ENCODE data around the gene HASPIN. TPM values are rescaled to one million over a fixed set of nuclear protein-coding genes. Genes with fewer than 3 reads are reported as not detected.

HASPIN gene
- total RNA-seq, 2 donors from 2014 or later = 1.0 to 3.9 TPM

DNA sequence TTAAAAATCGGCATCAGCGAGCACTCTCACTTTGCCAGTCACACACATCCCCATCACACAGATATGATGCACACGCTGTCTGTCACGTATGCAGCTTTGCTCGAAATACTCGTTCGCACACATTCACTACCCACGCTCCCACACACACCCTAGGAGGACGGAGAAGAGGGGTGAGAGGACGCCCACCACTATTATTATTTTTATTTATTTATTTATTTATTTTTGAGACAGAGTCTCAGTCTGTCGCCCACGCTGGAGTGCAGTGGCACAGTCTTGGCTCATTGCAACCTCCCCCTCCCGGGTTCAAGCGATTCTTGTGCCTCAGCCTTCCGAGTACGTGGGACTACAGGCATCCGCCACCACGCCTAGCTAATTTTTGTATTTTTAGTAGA lies 30.4 kb downstream of the HASPIN start:
- 80% methylated on average over 18 of the region's 18 CpGs for WGBS
- Histone ChIP-seq H3K9me3 (no peaks in the 10 kb centered on the region), H3K36me3 (no peaks in the 10 kb centered on the region), H3K27ac (peak overlapping the region; percentile 37 to 73), H3K27me3 (replicated peaks; ENCODE audit: insufficient read depth) (no peaks in the 10 kb centered on the region), H3K4me1 (replicated peaks) (no peaks in the 10 kb centered on the region), H3K4me3 (no peak overlapping the region)
- TF ChIP-seq POLR2AphosphoS5 (IDR thresholded peaks at IDR 0.05) = no peak
- no peak for TF ChIP-seq POLR2A (IDR thresholded peaks at IDR 0.05)
- intact Hi-C loops (cut with DNase I) = no loop called here
- DNase-seq (ENCODE audit: low spot score) = no peak

DNA sequence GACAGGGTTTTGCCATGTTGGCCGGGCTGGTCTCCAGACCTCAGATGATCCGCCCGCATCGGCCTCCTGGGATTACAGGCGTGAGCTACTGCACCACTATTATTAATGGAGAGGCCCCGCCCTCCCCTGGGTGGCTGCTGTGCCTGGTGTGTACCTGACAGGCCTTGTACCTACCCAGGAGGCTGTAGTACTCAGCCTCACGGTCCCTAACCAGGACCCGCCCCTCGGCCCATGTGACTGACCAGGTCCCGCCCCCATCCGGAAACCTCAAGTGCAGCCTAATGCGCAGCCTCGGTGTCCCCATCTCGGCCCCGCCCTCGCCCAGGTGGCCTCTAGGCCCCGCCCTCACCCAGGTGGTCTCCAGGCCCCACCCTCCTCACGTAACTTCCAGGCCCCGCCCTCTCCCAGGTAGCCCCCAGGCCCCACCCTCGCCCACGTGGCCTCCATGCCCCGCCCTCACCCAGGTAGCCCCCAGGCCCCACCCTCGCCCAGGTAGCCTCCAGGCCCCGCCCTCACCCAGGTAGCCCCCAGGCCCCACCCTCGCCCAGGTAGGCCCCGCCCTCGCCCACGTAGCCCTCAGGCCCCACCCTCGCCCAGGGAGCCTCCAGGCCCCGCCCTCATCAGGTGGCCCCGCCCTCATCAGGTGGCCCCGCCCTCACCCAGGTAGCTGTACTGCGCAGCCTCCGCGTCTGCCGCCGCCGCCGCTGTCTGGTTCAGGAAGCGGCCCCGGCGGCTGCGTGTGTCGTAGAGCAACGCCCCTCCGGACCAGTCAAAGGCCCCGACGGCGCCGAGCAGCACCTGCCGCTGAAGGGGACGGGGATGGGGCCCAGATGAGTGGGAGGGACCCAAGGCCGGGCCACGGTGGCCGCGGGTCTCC lies 31.0 kb downstream of the HASPIN start:
- WGBS = 12% methylated on average over 32 of the region's 56 CpGs
- Histone ChIP-seq H3K27me3 (replicated peaks; ENCODE audit: insufficient read depth) (no peaks in the 10 kb centered on the region), H3K4me3 (peak overlapping the region; percentile 35 to 44), H3K36me3 (no peaks in the 10 kb centered on the region), H3K27ac (peak overlapping the region; percentile 73 to 80), H3K4me1 (replicated peaks) (no peaks in the 10 kb centered on the region), H3K9me3 (no peaks in the 10 kb centered on the region)
- intact Hi-C loops (cut with DNase I) = no loop called here
- TF ChIP-seq, protein P1, sequence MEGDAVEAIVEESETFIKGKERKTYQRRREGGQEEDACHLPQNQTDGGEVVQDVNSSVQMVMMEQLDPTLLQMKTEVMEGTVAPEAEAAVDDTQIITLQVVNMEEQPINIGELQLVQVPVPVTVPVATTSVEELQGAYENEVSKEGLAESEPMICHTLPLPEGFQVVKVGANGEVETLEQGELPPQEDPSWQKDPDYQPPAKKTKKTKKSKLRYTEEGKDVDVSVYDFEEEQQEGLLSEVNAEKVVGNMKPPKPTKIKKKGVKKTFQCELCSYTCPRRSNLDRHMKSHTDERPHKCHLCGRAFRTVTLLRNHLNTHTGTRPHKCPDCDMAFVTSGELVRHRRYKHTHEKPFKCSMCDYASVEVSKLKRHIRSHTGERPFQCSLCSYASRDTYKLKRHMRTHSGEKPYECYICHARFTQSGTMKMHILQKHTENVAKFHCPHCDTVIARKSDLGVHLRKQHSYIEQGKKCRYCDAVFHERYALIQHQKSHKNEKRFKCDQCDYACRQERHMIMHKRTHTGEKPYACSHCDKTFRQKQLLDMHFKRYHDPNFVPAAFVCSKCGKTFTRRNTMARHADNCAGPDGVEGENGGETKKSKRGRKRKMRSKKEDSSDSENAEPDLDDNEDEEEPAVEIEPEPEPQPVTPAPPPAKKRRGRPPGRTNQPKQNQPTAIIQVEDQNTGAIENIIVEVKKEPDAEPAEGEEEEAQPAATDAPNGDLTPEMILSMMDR (IDR thresholded peaks at IDR 0.05) = no peak
- peak; percentile 71 for TF ChIP-seq POLR2AphosphoS5 (IDR thresholded peaks at IDR 0.05)
- TF ChIP-seq POLR2A (IDR thresholded peaks at IDR 0.05) = peak; percentile 69
- peak; percentile 96 for DNase-seq (ENCODE audit: low spot score)

DNA sequence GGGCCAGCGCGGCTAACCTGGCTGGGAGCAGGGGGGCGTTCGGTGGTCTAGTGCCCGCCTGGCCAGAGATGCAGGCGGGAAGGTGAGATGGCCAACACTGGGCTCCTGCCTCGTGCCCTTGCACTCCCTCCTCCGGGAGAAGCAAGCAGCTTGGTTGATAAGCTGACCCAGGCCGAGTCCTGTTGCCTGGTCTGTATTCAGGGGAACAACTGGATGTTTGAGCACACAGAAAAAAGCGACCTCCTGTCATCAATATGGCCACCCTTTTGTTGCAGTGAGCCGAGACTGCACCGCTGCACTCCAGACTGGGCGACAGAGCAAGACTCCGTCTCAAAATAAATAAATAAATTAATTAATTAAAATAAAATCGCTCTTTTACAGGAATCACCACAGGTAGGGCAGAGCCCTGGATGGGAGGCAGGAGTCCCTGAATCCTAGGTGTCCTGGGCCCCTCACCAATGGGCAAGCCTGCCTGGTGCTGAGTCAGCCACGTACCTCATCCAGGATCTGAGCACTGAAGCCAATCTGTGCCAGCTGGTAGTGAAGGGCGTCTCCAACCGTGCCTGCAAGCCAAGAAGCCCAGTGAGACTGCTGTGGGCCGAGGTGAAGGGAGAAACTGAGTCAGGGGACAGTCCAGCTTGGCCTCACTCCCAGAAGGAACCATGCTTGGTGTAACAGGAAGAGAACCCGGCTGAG lies 31.8 kb downstream of the HASPIN start:
- Histone ChIP-seq H3K4me3 (peak overlapping the region; percentile 35 to 44), H3K27ac (peak overlapping the region; percentile 73 to 80), H3K27me3 (replicated peaks; ENCODE audit: insufficient read depth) (no peaks in the 10 kb centered on the region), H3K9me3 (no peaks in the 10 kb centered on the region), H3K36me3 (no peaks in the 10 kb centered on the region), H3K4me1 (replicated peaks) (no peaks in the 10 kb centered on the region)
- 51% methylated on average over 15 of the region's 20 CpGs for WGBS
- intact Hi-C loops (cut with DNase I) = no loop called here
- no peak for TF ChIP-seq POLR2A (IDR thresholded peaks at IDR 0.05)
- TF ChIP-seq, protein P1 (IDR thresholded peaks at IDR 0.05) = no peak
- no peak for TF ChIP-seq POLR2AphosphoS5 (IDR thresholded peaks at IDR 0.05)
- no peak for DNase-seq (ENCODE audit: low spot score)

DNA sequence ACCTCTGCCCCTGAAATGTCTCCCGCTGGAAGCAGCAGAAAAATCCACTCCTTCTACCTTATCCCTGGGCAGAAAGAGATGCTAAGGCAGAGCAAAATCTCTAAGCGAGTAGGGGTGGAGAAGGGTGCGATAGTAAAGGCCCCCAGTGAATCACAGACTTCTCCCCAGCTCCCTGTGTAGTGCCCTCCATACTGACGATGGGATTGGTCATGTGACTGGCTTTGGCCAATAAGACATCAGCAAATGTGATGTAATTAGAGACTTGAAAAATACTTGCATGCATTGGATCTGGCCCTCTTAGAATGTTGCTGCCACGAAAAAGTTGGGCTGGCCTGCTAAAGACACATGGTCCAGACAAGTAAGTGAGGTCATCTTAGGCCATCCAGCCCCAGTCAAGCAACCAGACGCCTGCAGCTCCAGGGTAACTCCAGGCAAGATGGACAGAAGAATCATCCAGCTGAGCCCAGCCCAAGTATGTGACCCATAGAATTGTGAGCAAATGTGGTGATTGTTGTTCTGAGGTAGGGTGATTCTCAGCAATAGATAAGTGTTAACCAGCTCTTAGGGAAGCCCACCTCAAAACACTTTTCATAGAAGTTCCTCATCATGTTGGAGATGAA lies 36.0 kb downstream of the HASPIN start:
- Histone ChIP-seq H3K9me3 (no peaks in the 10 kb centered on the region), H3K4me3 (no peak overlapping the region), H3K27ac (no peak overlapping the region), H3K27me3 (replicated peaks; ENCODE audit: insufficient read depth) (no peaks in the 10 kb centered on the region), H3K4me1 (replicated peaks) (no peaks in the 10 kb centered on the region), H3K36me3 (no peaks in the 10 kb centered on the region)
- DNase-seq (ENCODE audit: low spot score) = no peak
- intact Hi-C loops (cut with DNase I) = no loop called here
- no peak for TF ChIP-seq POLR2A (IDR thresholded peaks at IDR 0.05)
- TF ChIP-seq, protein P1 (IDR thresholded peaks at IDR 0.05) = no peak
- TF ChIP-seq POLR2AphosphoS5 (IDR thresholded peaks at IDR 0.05) = no peak
- 85% methylated on average over 6 of the region's 6 CpGs for WGBS

Data from prostate gland (tissue), 2 donors.